MG63 (cell line): ENCODE results near the gene CHRNE. TPM values are rescaled to one million over a fixed set of nuclear protein-coding genes. Genes with fewer than 3 reads are reported as not detected.

Experiments
- DNase-seq: peaks from one replicate; pipeline ENCODE4 v3.0.0-alpha.2; 2020
- H3K27me3 ChIP-seq: fragments of 250-450 bp; sonication (Bioruptor Pico); 2 replicates; pipeline ENCODE4 v1.5.1; 2020; ENCODE audit warnings: mild to moderate bottlenecking, moderate library complexity
- H3K36me3 ChIP-seq: fragments of 250-450 bp; sonication (Bioruptor Pico); 2 replicates; pipeline ENCODE4 v1.5.1; 2020; ENCODE audit warnings: mild to moderate bottlenecking, moderate library complexity
- H3K4me3 ChIP-seq: fragments of 250-450 bp; sonication (Bioruptor Pico); 2 replicates; pipeline ENCODE4 v1.5.1; 2020; ENCODE audit warnings: mild to moderate bottlenecking, moderate library complexity
- H3K9me3 ChIP-seq: fragments of 250-450 bp; sonication (Bioruptor Pico); 2 replicates; pipeline ENCODE4 v1.5.1; 2020; ENCODE audit warnings: mild to moderate bottlenecking, moderate library complexity
- total RNA-seq: library from RNA; depleted of rRNA; stranded (reverse); fragments of >200 nt; shearing (Covaris generic); gene quantifications from 2 replicates; pipeline ENCODE4 v1.2.3, GENCODE V29; 2014; ENCODE audit warnings: low replicate concordance

The CHRNE gene
- total RNA-seq, 1 experiment from 2014 or later: 0.07 TPM

DNA sequence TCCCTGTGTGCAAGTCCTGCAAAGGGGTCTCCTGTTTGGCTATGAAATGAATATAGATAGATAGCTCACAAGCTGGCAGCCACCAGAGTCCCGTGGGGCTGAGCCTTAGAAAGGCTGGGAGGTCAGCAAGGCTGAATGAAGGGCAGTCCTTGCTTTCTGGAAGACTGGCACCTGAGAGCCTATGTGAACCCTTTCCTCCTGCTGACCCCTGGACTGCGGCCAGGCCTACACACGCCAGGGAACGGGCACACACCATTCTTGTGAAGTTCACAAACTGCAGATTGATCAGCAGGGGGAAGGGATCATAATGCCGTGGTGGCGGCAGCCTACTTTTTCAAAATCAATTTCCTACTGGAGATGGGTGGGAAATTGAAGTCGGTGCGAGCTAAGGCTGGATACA is 4.5 kb downstream of the CHRNE start:
- no peaks in the 10 kb centered on the region for H3K36me3 ChIP-seq
- DNase-seq: no peak

DNA sequence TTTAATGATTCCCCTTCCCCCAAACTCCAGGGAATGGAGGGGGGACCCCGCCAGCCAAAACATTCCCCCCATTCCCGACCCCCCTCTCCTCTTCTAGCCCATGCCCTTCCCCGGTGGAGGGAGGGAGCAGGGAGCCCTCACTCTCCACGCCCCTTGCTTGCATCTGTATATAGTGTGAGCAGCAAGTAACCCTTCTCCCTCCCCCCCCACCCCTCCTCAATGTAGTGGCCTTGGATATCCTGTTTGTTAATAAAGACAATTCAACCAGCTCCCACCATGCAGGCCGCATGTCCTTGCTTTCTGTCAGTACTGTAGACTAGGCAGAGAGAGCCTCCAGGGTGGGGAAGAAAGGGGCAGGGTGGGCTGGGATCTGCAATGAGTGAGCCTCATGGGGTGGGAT is 5.1 kb downstream of the CHRNE start:
- H3K4me3 ChIP-seq: no peak overlapping the region
- H3K9me3 ChIP-seq: no peaks in the 10 kb centered on the region
- no peaks in the 10 kb centered on the region for H3K27me3 ChIP-seq
- DNase-seq: no peak
- H3K36me3 ChIP-seq: no peaks in the 10 kb centered on the region

More for the DNA sequence above, 4.5 kb downstream of the CHRNE start:
- no peaks in the 10 kb centered on the region for H3K27me3 ChIP-seq
- H3K9me3 ChIP-seq: no peaks in the 10 kb centered on the region
- H3K4me3 ChIP-seq: no peak overlapping the region

DNA sequence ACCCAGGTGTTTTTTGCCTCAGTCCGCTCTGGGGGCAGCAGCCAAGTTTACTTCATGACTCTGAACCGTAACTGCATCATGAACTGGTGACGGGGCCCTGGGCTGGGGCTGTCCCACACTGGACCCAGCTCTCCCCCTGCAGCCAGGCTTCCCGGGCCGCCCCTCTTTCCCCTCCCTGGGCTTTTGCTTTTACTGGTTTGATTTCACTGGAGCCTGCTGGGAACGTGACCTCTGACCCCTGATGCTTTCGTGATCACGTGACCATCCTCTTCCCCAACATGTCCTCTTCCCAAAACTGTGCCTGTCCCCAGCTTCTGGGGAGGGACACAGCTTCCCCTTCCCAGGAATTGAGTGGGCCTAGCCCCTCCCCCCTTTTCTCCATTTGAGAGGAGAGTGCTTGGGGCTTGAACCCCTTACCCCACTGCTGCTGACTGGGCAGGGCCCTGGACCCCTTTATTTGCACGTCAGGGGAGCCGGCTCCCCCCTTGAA is 5.7 kb downstream of the CHRNE start:
- DNase-seq: no peak
- Histone ChIP-seq H3K36me3 (no peaks in the 10 kb centered on the region), H3K27me3 (no peaks in the 10 kb centered on the region), H3K9me3 (no peaks in the 10 kb centered on the region), H3K4me3 (no peak overlapping the region)

DNA sequence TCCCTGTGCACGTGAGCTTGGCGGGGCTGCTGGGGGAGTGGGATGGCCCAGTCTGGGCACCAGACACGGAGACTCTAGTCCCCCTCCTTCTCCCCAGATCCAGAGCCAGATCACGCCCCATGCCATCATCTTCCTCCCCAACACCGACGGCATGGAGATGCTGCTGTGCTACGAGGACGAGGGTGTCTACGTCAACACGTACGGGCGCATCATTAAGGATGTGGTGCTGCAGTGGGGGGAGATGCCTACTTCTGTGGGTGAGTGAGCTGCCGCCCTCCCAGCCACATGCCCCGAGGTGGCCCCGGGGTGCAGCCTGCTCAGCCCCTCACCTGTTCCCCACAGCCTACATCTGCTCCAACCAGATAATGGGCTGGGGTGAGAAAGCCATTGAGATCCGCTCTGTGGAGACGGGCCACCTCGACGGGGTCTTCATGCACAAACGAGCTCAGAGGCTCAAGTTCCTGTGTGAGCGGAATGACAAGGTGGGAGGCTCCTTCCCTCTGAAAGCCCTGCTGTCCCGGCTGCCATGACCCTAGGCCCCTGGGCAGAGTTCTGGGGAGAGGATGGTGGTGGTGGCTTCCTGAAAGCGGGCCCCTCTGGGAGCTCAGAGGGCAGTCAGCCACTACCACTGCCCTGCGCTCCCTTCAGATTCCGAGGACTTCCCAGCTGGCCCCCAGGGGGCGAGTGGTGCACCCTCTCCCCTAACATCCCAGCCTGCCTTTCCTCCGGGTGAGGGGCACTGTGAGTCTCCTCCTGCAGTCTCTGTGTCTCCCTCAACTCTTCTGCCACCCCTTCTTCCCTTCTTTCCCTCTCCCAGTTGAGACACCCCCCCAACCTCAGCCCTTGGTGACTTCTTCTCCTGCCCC is 6.3 kb downstream of the CHRNE start:
- no peak overlapping the region for H3K4me3 ChIP-seq
- no peak for DNase-seq
- no peaks in the 10 kb centered on the region for H3K9me3 ChIP-seq
- H3K36me3 ChIP-seq: no peaks in the 10 kb centered on the region
- H3K27me3 ChIP-seq: no peaks in the 10 kb centered on the region

DNA sequence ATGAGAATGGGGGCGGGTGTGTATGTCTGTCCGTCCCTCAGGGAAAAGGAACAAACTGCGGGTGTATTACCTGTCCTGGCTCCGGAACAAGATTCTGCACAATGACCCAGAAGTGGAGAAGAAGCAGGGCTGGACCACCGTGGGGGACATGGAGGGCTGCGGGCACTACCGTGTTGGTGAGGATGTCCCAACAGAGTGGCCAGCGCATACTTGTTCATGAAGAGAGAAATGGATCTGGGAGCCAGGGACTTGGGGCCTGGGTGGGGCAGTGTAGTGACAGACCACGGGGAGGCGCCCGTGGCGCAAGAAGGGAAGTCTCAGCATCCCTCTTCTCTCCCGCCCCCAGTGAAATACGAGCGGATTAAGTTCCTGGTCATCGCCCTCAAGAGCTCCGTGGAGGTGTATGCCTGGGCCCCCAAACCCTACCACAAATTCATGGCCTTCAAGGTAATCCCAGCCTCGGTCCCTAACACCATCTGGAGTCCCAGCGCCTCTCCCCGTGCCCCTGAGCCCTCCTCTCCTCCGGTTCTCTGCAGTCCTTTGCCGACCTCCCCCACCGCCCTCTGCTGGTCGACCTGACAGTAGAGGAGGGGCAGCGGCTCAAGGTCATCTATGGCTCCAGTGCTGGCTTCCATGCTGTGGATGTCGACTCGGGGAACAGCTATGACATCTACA is 7.1 kb downstream of the CHRNE start:
- DNase-seq: no peak
- no peak overlapping the region for H3K4me3 ChIP-seq
- no peaks in the 10 kb centered on the region for H3K27me3 ChIP-seq
- no peaks in the 10 kb centered on the region for H3K36me3 ChIP-seq
- no peaks in the 10 kb centered on the region for H3K9me3 ChIP-seq

DNA sequence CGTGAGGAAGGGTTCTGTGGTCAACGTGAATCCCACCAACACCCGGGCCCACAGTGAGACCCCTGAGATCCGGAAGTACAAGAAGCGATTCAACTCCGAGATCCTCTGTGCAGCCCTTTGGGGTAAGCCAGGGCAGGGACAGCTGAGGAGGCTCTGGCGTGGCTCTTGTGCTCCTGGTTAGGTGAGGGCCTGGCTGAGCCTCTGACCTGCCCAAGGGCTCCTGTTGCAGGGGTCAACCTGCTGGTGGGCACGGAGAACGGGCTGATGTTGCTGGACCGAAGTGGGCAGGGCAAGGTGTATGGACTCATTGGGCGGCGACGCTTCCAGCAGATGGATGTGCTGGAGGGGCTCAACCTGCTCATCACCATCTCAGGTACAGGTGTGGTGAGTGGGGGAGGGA is 7.8 kb downstream of the CHRNE start:
- no peak for DNase-seq
- no peaks in the 10 kb centered on the region for H3K27me3 ChIP-seq
- no peak overlapping the region for H3K4me3 ChIP-seq
- H3K9me3 ChIP-seq: no peaks in the 10 kb centered on the region
- no peaks in the 10 kb centered on the region for H3K36me3 ChIP-seq

DNA sequence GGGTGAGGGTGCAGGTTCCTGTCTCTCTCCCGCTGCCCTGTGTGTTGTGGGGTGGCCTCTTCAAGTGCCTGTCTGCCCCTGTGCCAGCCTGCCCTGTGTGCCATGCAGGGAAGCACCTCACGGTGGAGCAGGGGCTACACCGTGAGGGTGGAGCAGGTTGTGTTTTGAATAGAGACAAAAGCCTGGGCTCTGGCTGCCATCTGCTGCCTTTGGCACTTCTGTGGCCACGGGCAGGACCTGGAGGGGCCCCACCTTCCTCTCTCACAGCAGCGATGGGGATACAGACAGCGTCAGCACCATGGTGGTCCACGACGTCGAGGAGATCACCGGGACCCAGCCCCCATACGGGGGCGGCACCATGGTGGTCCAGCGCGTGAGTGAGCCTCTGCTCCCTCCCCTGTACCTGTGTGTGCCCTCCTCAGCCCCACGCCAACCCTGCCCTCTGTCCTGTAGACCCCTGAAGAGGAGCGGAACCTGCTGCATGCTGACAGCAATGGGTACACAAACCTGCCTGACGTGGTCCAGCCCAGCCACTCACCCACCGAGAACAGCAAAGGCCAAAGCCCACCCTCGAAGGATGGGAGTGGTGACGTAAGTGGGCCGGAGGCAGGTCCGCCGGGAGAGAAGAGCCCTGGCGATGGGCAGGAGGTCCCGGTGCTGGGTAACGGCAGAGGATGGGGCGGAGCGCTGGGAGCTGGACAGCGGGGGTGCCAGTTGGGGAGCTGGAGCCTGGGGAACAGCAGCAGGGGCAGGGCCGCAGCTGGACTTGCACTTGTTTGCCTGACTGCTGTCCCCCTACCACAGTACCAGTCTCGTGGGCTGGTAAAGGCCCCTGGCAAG is 9.0 kb downstream of the CHRNE start:
- H3K36me3 ChIP-seq: peaks cover 3% of the 10 kb centered on the region

DNA sequence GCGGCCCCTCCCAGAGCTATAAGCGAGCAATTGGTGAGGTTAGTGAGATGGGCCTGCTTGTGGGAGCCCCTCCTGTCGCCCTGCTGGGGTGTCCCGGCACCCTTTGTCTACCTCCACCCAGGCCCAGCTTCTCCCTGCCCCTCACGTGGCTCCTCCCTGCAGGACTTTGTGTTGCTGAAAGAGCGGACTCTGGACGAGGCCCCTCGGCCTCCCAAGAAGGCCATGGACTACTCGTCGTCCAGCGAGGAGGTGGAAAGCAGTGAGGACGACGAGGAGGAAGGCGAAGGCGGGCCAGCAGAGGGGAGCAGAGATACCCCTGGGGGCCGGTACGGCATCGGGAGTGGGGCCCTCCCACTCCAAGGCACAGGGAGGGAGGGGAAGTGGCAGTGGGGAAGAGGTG is 9.6 kb downstream of the CHRNE start:
- Histone ChIP-seq H3K36me3 (peaks cover 5% of the 10 kb centered on the region), H3K9me3 (no peaks in the 10 kb centered on the region), H3K4me3 (no peak overlapping the region), H3K27me3 (no peaks in the 10 kb centered on the region)
- DNase-seq: no peak

More for the DNA sequence above, 9.0 kb downstream of the CHRNE start:
- Histone ChIP-seq H3K27me3 (no peaks in the 10 kb centered on the region), H3K4me3 (no peak overlapping the region), H3K9me3 (no peaks in the 10 kb centered on the region)
- DNase-seq: no peak

DNA sequence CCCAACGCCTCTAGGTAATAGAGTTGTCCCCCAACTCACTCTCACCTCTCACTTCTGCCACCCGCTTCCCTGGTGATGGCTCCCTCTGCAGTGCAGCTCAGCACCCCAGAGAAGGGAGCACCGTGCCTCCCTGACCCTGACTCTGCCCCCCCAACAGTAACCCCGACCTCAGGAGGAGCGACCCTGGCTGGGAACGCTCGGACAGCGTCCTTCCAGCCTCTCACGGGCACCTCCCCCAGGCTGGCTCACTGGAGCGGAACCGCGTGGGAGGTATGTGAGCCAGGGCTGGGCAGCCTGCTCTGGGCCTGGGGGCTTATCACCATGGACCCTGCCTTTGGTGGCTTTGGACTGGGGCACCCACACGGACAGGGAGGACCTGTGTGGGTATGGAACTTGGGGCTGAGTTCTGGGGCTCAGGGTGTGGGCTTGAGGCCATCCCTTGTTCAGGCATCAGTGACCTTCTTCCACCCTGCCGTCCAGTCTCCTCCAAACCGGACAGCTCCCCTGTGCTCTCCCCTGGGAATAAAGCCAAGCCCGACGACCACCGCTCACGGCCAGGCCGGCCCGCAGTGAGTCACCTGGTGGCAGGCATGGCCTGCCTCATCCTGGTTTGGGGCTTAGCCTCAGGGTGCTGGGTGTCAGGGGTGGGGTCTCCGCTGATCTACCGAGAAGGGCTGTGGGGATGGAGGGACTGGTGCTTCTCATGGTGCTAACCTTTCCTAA is 10.2 kb downstream of the CHRNE start:
- no peak for DNase-seq
- Histone ChIP-seq H3K4me3 (no peak overlapping the region), H3K36me3 (peaks cover 5% of the 10 kb centered on the region), H3K27me3 (no peaks in the 10 kb centered on the region), H3K9me3 (no peaks in the 10 kb centered on the region)

DNA sequence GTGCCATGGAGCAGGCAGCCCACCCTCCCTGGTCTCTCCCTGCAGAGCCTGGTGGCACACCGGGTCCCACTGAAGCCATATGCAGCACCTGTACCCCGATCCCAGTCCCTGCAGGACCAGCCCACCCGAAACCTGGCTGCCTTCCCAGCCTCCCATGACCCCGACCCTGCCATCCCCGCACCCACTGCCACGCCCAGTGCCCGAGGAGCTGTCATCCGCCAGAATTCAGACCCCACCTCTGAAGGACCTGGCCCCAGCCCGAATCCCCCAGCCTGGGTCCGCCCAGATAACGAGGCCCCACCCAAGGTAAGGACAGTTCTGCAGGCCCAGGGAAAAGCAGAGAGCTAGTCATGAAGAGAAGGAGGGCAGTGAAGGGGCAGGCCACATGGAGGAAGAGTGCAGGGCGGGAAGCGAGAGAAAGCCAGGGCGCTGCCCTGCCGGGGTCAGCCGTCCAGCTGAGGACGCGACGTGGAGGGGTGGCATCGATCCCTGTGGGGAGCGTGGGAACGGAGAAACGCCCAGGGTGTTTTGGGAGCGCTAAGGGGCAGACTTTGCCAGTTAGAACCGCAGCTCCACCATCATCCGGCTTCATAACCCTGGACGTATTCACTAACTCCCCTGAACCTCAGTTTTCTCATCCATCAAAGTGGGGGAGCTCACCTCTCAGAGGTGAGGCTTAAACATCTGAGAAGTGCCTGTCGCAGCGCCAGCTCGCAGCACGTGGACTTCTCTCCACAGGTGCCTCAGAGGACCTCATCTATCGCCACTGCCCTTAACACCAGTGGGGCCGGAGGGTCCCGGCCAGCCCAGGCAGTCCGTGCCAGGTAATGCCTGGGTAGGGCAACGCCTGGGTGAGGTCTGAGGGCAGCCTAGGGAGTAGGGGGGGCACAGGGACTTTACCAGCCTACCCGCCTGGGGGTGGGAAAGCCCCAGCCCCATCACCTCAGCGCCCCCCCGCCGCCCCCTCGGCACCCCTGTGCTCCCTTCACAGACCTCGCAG is 11.2 kb downstream of the CHRNE start:
- H3K36me3 ChIP-seq: peaks cover 5% of the 10 kb centered on the region
- no peak for DNase-seq
- no peaks in the 10 kb centered on the region for H3K9me3 ChIP-seq
- no peaks in the 10 kb centered on the region for H3K27me3 ChIP-seq
- no peak overlapping the region for H3K4me3 ChIP-seq

DNA sequence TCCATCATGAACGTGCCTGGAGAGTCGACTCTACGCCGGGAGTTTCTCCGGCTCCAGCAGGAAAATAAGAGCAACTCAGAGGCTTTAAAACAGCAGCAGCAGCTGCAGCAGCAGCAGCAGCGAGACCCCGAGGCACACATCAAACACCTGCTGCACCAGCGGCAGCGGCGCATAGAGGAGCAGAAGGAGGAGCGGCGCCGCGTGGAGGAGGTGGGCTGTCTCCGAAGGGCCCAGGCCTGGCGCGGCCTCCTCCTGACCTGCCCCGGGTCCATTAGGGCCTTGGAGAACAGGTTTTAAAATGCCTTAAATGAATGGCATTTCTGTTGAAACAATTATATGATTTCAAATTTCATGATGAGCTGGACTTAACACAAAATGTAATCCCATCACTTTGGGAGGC is 15.3 kb downstream of the CHRNE start:
- Histone ChIP-seq H3K9me3 (no peaks in the 10 kb centered on the region), H3K36me3 (peaks cover 5% of the 10 kb centered on the region), H3K4me3 (no peak overlapping the region), H3K27me3 (no peaks in the 10 kb centered on the region)
- no peak for DNase-seq

DNA sequence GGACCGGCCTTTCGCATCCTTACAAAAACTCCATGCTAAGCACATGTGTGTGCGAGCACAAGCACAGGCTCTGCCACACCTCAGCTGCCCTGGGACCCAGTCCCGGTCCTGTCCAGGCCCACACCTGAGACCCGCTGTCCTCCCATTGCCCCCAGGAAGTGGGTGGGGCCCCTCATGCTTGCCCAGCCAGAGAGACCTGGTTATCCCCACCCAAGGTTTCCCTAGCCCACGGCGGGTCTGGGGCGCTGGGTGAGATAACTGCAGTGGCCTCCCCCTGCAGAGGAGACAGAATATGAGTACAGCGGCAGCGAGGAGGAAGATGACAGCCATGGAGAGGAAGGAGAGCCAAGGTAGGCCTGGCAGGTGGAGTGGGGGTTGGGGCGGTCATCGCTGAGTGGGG is 16.1 kb downstream of the CHRNE start:
- H3K27me3 ChIP-seq: no peaks in the 10 kb centered on the region
- H3K9me3 ChIP-seq: no peaks in the 10 kb centered on the region
- DNase-seq: no peak
- peaks cover 5% of the 10 kb centered on the region for H3K36me3 ChIP-seq
- no peak overlapping the region for H3K4me3 ChIP-seq

DNA sequence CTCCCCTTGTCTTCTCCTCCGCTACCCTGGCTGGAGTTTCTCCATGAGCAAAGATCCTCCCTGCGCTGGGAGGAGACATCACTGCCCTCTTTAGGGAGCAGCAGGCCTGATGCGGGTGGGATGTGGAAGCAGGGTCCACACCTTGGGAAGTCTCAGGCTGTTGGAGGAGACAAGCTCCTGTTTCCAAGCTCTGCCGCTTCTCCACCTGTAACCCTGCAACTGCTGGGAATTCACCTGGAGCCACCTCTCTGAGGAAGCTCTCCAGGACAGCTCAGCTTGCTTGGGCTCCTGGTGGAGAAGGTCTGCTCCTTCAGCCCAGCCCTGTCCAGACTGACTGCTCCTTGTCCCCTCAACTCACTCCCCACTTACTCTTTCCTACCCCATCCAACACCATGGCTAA is 18.4 kb downstream of the CHRNE start:
- H3K4me3 ChIP-seq: no peak overlapping the region
- peaks cover 5% of the 10 kb centered on the region for H3K36me3 ChIP-seq
- no peak for DNase-seq
- no peaks in the 10 kb centered on the region for H3K27me3 ChIP-seq
- no peaks in the 10 kb centered on the region for H3K9me3 ChIP-seq

DNA sequence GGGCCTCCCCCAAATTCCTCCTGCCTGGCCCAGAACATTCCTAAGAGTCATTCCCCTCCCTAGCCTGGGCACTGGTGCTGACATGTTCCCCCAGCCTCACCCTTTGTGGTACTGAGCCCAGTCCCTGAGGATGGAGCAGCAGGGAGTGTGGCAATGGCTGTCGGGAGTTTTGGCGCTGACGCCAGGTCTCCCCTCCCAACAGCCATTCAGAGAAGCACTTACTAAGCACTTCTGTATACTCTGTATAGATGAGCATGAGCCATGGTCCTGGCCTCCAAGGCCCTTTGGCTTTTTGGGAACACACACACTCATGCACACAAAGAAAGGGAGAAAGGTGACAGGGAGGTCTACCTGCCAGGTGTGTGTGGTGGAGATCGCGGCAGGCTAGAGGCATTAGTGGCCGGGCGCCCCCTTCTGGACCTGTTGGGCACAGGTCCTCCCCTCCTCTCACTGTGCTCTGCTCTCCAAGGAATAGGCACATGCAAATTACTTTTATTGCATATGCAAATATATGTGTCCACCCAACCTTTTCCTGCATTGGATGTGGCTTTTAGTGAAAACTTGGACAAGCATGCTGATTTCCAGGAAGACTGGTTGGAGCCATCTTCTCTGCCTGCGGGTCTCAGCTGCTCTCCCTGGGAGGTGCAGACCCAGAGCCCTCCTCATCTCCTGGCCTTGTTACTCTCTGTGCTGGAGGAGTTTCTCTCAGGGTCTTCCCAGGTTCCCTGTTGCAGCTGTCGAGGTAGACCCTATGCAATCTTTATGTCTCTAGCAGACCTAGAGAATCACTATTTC is 20.9 kb downstream of the CHRNE start:
- H3K36me3 ChIP-seq: no peaks in the 10 kb centered on the region
- DNase-seq: no peak

DNA sequence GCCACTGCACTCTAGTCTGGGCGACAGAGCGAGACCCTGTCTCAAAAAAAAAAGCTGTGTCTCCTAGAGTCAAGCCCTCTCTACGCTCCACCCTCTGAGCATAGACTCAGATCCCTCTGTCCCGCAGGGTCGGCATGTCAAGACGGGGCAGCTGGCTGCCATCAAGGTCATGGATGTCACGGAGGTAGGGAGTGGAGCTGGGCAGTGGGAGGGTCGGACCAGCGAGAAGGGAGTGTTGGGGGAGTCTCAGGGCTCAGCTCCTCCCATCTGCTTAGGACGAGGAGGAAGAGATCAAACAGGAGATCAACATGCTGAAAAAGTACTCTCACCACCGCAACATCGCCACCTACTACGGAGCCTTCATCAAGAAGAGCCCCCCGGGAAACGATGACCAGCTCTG is 22.0 kb downstream of the CHRNE start:
- H3K9me3 ChIP-seq: no peaks in the 10 kb centered on the region
- H3K4me3 ChIP-seq: no peak overlapping the region
- no peaks in the 10 kb centered on the region for H3K36me3 ChIP-seq
- no peaks in the 10 kb centered on the region for H3K27me3 ChIP-seq
- no peak for DNase-seq

More for the DNA sequence above, 20.9 kb downstream of the CHRNE start:
- H3K27me3 ChIP-seq: no peaks in the 10 kb centered on the region
- H3K4me3 ChIP-seq: no peak overlapping the region
- no peaks in the 10 kb centered on the region for H3K9me3 ChIP-seq
